Breast epithelium (tissue), 4 donors: Measurements from ENCODE around the gene PRDM13. TPM values are rescaled to one million over a fixed set of nuclear protein-coding genes. Genes with fewer than 3 reads are reported as not detected.

ENCODE experiments used
- DNase-seq, 2 donors: peaks; one replicate each; pipeline ENCODE4 v3.0.0-alpha.2; 2019; ENCODE audit warnings: low spot score in 2 of 2
- H3K27ac ChIP-seq, 2 donors: fragments of 200-600 bp; sonication (generic) in 1 of 2; one replicate each; pipeline ENCODE4 v1.5.1; 2016 to 2019; ENCODE audit warnings: mild to moderate bottlenecking in 1 of 2
- H3K27me3 ChIP-seq, 2 donors: fragments of 200-600 bp; sonication (generic) in 1 of 2; one replicate each; pipeline versions ENCODE4 v1.5.1 to v1.6.0; 2017 to 2019; ENCODE audit warnings: control low read depth in 1 of 2, mild to moderate bottlenecking in 1 of 2
- H3K36me3 ChIP-seq: fragments of 200-600 bp; one replicate; pipeline ENCODE4 v1.5.1; 2019
- H3K4me1 ChIP-seq, 2 donors: fragments of 200-600 bp; sonication (generic); one replicate each; pipeline ENCODE4 v1.5.1; 2016 to 2019; ENCODE audit warnings: control low read depth in 1 of 2
- H3K4me3 ChIP-seq, 3 donors: fragments of 200-600 bp; sonication (generic); 1 replicate in 2 of 3; 2 replicates in 1 of 3; pipeline ENCODE4 v1.5.1; 2016 to 2019; ENCODE audit warnings: mild to moderate bottlenecking in 3 of 3, moderate library complexity in 2 of 3
- H3K9me3 ChIP-seq, 2 donors: fragments of 200-600 bp; sonication (generic) in 1 of 2; one replicate each; pipeline ENCODE4 v1.5.1; 2016 to 2019; ENCODE audit warnings: control low read depth in 1 of 2
- CTCF ChIP-seq, 3 donors: fragments of 450-650 bp; IDR thresholded peaks; one replicate each; pipeline ENCODE4 v1.5.1; 2016 to 2017; ENCODE audit warnings: antibody characterized with exemption in 3 of 3, mild to moderate bottlenecking in 3 of 3, moderate library complexity in 3 of 3
- POLR2A ChIP-seq: fragments of 450-650 bp; IDR thresholded peaks from one replicate; pipeline ENCODE4 v1.6.1; 2016; ENCODE audit warnings: antibody characterized with exemption, mild to moderate bottlenecking, moderate library complexity
- POLR2AphosphoS5 ChIP-seq, 3 donors: sonication (generic); formaldehyde crosslinking; IDR thresholded peaks; one replicate each; pipeline ENCODE4 v1.6.1; 2017; ENCODE audit warnings: antibody characterized with exemption in 3 of 3
- intact Hi-C: fragments of 100-400 bp; cut with DNase I; formaldehyde crosslinking; loops from one replicate; pipeline ENCODE4 v1.15.1; 2023; ENCODE audit warnings: low total_unique reads
- total RNA-seq, 3 donors: library from RNA; depleted of rRNA; stranded (reverse); fragments of >200 nt; gene quantifications; one replicate each; pipeline ENCODE4 v1.1.0, GENCODE V29; 2016

PRDM13 gene
- total RNA-seq, result not detected

GRCh38 chr6:99606656-99607415 lies at the start of gene PRDM13:
PRDM13 (plus strand) TSS chr6:99606833; CDS start chr6:99607035, 202 bp downstream.
- intact Hi-C loops, result no loop called here
- peaks cover 0 to 16% of the 10 kb centered on the region in 2 donors for H3K4me1 ChIP-seq
- no peak for TF ChIP-seq CTCF (IDR thresholded peaks at IDR 0.05)
- no peak for TF ChIP-seq POLR2AphosphoS5 (IDR thresholded peaks at IDR 0.05)
- TF ChIP-seq POLR2A, result no peak

GRCh38 chr6:99559057-99559456 lies 47.6 kb upstream of the PRDM13 start:
- Histone ChIP-seq H3K27me3 (no peaks in the 10 kb centered on the region), H3K9me3 (no peaks in the 10 kb centered on the region), H3K27ac (no peak overlapping the region), H3K4me1 (no peaks in the 10 kb centered on the region), H3K36me3 (no peaks in the 10 kb centered on the region), H3K4me3 (no peak overlapping the region)
- DNase-seq, result no peak
- TF ChIP-seq POLR2AphosphoS5 (IDR thresholded peaks at IDR 0.05), result no peak
- no peak for TF ChIP-seq POLR2A
- TF ChIP-seq CTCF (IDR thresholded peaks at IDR 0.05), result no peak
- intact Hi-C loops, result no loop called here

More at GRCh38 chr6:99606656-99607415, at the start of gene PRDM13:
- H3K9me3 ChIP-seq, result no peaks in the 10 kb centered on the region
- no peaks in the 10 kb centered on the region for H3K36me3 ChIP-seq
- H3K27ac ChIP-seq, result no peak within 1 kb of the TSS
- no peak within 1 kb of the TSS for H3K4me3 ChIP-seq
- H3K27me3 ChIP-seq, result peaks cover 14 to 98% of the 10 kb centered on the region in 2 donors
- DNase-seq, result no peak

GRCh38 chr6:99560668-99561067 lies 46.0 kb upstream of the PRDM13 start:
- Histone ChIP-seq H3K4me1 (peaks cover 0 to 3% of the 10 kb centered on the region in 2 donors), H3K36me3 (no peaks in the 10 kb centered on the region), H3K27ac (no peak overlapping the region), H3K27me3 (no peaks in the 10 kb centered on the region), H3K4me3 (no peak overlapping the region), H3K9me3 (no peaks in the 10 kb centered on the region)
- intact Hi-C loops, result loop anchor here (2.0 kb wide), 1 partner anchor 30 kb away; no protein-coding TSS in a partner anchor
- no peak for DNase-seq
- TF ChIP-seq POLR2A, result no peak
- TF ChIP-seq CTCF (IDR thresholded peaks at IDR 0.05), result no peak
- TF ChIP-seq POLR2AphosphoS5 (IDR thresholded peaks at IDR 0.05), result no peak

- no peaks in the 10 kb centered on the region for H3K27me3 ChIP-seq
- peaks cover 0 to 16% of the 10 kb centered on the region in 2 donors for H3K4me1 ChIP-seq
- intact Hi-C loops, result no loop called here
- H3K36me3 ChIP-seq, result no peaks in the 10 kb centered on the region
- H3K27ac ChIP-seq, result no peak overlapping the region
- H3K9me3 ChIP-seq, result no peaks in the 10 kb centered on the region
- TF ChIP-seq POLR2A (no peak), POLR2AphosphoS5 (IDR thresholded peaks at IDR 0.05) (no peak), CTCF (IDR thresholded peaks at IDR 0.05) (no peak)
- DNase-seq, result no peak
- H3K4me3 ChIP-seq, result no peak overlapping the region
Measured at GRCh38 chr6:99563056-99563723, 43.4 kb upstream of the PRDM13 start.
